Stomach (tissue), 4 donors: ENCODE data around the gene METTL3.

Experiments
- POLR2A ChIP-seq, 4 donors: fragments of 450-650 bp; IDR thresholded peaks; one replicate each; pipeline ENCODE4 v1.6.1; 2016; ENCODE audit warnings: antibody characterized with exemption in 4 of 4, control low read depth in 2 of 4, mild to moderate bottlenecking in 1 of 4, moderate library complexity in 1 of 4
- POLR2AphosphoS5 ChIP-seq, 3 donors: sonication (generic); formaldehyde crosslinking; IDR thresholded peaks; one replicate each; pipeline ENCODE4 v1.6.1; 2016; ENCODE audit warnings: antibody characterized with exemption in 3 of 3
- TF ChIP-seq, protein P1 (sequence below), 7 experiments: fragments of 450-650 bp in 4 of 7; fragments of 200-600 bp in 3 of 7; sonication (generic) in 3 of 7; IDR thresholded peaks; one replicate each; pipeline ENCODE4 v1.5.1; 2016 to 2019; ENCODE audit warnings: antibody characterized with exemption in 7 of 7, control low read depth in 2 of 7, mild to moderate bottlenecking in 1 of 7

DNA sequence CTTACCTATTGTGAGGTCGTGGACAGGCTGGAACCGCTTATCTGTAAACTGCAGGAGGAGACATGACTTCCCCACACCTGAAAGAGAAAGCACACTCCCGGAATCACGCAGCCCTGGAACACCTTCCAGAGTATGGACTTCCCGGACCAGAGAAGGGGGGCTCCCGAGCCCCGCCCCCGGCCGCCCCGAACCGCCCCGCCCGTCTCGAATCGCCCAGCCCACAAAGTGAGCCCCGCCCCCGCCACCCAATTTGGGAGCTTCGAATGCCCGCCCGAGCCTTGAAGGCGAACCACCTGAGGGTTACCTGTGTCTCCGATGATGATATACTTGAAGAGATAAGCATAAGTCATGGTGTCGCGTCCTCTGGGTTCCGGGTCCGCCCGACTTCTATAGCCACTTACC is 34.6 kb downstream of the METTL3 start:
- TF ChIP-seq, protein P1, sequence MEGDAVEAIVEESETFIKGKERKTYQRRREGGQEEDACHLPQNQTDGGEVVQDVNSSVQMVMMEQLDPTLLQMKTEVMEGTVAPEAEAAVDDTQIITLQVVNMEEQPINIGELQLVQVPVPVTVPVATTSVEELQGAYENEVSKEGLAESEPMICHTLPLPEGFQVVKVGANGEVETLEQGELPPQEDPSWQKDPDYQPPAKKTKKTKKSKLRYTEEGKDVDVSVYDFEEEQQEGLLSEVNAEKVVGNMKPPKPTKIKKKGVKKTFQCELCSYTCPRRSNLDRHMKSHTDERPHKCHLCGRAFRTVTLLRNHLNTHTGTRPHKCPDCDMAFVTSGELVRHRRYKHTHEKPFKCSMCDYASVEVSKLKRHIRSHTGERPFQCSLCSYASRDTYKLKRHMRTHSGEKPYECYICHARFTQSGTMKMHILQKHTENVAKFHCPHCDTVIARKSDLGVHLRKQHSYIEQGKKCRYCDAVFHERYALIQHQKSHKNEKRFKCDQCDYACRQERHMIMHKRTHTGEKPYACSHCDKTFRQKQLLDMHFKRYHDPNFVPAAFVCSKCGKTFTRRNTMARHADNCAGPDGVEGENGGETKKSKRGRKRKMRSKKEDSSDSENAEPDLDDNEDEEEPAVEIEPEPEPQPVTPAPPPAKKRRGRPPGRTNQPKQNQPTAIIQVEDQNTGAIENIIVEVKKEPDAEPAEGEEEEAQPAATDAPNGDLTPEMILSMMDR (IDR thresholded peaks at IDR 0.05): no peak
- TF ChIP-seq POLR2AphosphoS5 (IDR thresholded peaks at IDR 0.05) (peak in 2 of 3 donors; percentile 41 to 54), POLR2A (IDR thresholded peaks at IDR 0.05) (no peak)
